Colonic mucosa (tissue), 4 donors: ENCODE data around the gene PKN2. TPM values are rescaled to one million over a fixed set of nuclear protein-coding genes. Genes with fewer than 3 reads are reported as not detected.

Experiments
- DNase-seq: peaks from one replicate; pipeline ENCODE4 v3.0.0-alpha.2; 2020
- H3K27ac ChIP-seq: fragments of 200-600 bp; one replicate; pipeline ENCODE4 v1.8.0; 2021
- H3K27me3 ChIP-seq: fragments of 200-600 bp; one replicate; pipeline ENCODE4 v1.8.0; 2021
- H3K36me3 ChIP-seq: fragments of 200-600 bp; one replicate; pipeline ENCODE4 v1.8.0; 2021
- H3K4me1 ChIP-seq: fragments of 200-600 bp; one replicate; pipeline ENCODE4 v1.8.0; 2021; ENCODE audit warnings: mild to moderate bottlenecking
- H3K4me3 ChIP-seq: fragments of 200-600 bp; one replicate; pipeline ENCODE4 v1.8.0; 2021
- H3K9ac ChIP-seq, 2 donors: one replicate each; pipeline ENCODE4 v1.7.0; 2013; ENCODE audit warnings: control low read depth in 2 of 2, low read depth in 2 of 2, low read length in 2 of 2
- H3K9me3 ChIP-seq: fragments of 200-600 bp; one replicate; pipeline ENCODE4 v1.8.0; 2021
- intact Hi-C: fragments of 100-400 bp; cut with DNase I; formaldehyde crosslinking; loops from one replicate; pipeline ENCODE4 v1.14.1; 2022
- total RNA-seq, 2 donors: library from RNA; stranded (reverse); fragmentation: NEBNext Ultra II Directional in 1 of 2; extraction: Animal tissue kit (Norgen Biotek cat#: 25700) in 1 of 2; gene quantifications; one replicate each; pipeline ENCODE4 v1.2.1, GENCODE V29; 2021
- TF ChIP-seq, protein P1 (sequence below): fragments of 200-600 bp; IDR thresholded peaks from one replicate; pipeline ENCODE4 v1.8.0; 2022; ENCODE audit warnings: antibody characterized with exemption, mild to moderate bottlenecking
- donor health status: healthy.
- donor health status: DM: no; HTN: no; CAD: no.
- donor health status: DM: no; HTN: no; CAD: no.

The PKN2 gene
- total RNA-seq, 2 donors from 2014 or later, result 41.1 to 60.5 TPM

DNA sequence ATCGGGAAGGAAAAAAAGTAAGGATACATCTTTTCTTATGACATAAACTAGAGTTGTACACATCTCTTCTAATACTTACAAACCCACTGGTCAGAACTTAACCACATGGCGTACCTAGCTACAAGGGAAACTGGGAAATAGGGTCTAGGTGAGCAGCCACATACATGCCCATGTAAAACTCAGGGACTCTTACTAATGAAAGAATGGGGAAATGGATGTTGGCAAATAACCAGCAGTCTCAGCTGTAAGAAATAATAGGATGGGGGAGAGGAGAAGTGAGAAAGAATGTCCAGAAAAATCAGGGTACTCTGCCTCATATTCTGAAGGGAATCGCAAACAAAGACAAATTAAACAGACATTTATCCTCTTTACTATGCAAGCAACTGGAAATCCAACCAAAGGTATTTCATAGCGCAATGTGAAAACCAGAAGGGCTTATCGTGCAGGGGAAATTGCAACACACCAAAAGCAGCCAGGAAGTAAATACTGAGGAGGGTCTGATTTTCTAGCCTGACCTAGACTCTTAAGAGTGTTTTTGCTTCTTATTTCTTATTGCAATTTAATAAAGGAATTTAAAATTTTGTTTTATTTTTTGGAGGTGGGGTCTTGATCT, 189.8 kb downstream of the PKN2 start:
- DNase-seq, result no peak
- intact Hi-C loops, result loop anchor here (10.0 kb wide), 2 partner anchors 69 to 219 kb away; no protein-coding TSS in a partner anchor
- H3K27me3 ChIP-seq, result no peaks in the 10 kb centered on the region
- H3K4me1 ChIP-seq, result no peaks in the 10 kb centered on the region
- TF ChIP-seq, protein P1, sequence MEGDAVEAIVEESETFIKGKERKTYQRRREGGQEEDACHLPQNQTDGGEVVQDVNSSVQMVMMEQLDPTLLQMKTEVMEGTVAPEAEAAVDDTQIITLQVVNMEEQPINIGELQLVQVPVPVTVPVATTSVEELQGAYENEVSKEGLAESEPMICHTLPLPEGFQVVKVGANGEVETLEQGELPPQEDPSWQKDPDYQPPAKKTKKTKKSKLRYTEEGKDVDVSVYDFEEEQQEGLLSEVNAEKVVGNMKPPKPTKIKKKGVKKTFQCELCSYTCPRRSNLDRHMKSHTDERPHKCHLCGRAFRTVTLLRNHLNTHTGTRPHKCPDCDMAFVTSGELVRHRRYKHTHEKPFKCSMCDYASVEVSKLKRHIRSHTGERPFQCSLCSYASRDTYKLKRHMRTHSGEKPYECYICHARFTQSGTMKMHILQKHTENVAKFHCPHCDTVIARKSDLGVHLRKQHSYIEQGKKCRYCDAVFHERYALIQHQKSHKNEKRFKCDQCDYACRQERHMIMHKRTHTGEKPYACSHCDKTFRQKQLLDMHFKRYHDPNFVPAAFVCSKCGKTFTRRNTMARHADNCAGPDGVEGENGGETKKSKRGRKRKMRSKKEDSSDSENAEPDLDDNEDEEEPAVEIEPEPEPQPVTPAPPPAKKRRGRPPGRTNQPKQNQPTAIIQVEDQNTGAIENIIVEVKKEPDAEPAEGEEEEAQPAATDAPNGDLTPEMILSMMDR, result no peak
- H3K9ac ChIP-seq, result no peak overlapping the region
- no peaks in the 10 kb centered on the region for H3K36me3 ChIP-seq
- no peak overlapping the region for H3K4me3 ChIP-seq
- no peak overlapping the region for H3K27ac ChIP-seq
- no peaks in the 10 kb centered on the region for H3K9me3 ChIP-seq

DNA sequence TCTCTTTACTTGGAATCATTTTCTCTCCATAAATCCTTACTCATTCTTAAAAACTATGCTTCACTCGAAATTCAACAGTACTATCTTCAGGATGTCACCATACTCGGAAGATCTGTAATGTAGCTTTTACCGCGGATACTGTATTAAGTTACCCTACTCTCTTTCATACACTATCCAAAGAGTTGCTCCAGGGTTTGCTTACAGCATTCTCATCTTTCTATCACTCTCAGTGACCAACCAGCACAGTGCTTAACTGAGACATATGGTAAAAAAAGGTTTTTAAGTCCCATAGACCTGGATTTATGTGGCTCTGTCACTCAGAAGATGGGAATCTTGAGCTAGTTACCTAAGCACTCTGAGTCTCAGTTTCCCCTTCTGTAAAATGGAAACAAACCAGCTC, 191.5 kb downstream of the PKN2 start:
- Histone ChIP-seq H3K9ac (no peak overlapping the region), H3K4me3 (no peak overlapping the region), H3K36me3 (no peaks in the 10 kb centered on the region), H3K27me3 (no peaks in the 10 kb centered on the region), H3K27ac (no peak overlapping the region), H3K9me3 (no peaks in the 10 kb centered on the region), H3K4me1 (no peaks in the 10 kb centered on the region)
- TF ChIP-seq, protein P1, result no peak
- intact Hi-C loops, result loop anchor here (10.0 kb wide), 2 partner anchors 71 to 221 kb away; no protein-coding TSS in a partner anchor
- DNase-seq, result no peak

DNA sequence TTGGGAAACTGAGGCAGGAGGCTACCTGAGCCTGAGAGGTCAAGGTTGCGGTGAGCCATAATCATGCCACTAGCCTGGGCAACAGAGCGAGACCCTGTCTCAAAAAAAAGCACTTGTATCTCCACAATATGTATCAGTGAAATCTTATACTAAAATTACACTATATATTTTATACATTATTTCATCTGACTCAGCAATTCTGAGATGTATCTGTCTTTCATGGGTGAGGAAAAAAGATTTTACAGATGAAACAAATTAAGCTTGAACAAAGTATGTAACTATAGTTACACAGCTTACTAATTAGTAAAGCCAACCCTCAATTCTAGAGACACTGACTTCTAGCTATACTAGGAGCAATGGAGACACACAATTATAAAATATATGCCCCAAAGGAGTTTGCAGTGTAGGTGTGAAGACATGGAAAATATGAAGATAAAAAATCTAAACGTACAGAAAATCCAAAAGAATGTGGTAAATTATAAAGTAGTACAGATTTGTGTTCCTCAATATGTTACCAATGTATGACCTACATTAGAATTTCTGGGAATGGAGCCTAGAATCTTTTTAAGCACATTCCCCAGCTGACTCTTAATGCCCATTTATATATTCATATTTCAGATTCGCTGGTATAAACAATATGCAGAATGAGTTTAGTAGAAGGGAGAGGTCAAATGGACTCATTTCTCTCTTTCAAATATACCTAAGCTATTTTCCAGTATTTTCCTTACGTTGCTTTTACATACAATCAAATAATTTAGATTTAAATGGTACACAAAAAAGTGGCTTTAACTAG, 192.7 kb downstream of the PKN2 start:
- Histone ChIP-seq H3K36me3 (no peaks in the 10 kb centered on the region), H3K4me3 (no peak overlapping the region), H3K27ac (no peak overlapping the region), H3K4me1 (no peaks in the 10 kb centered on the region), H3K27me3 (no peaks in the 10 kb centered on the region), H3K9ac (no peak overlapping the region), H3K9me3 (no peaks in the 10 kb centered on the region)
- intact Hi-C loops, result loop anchor here (10.0 kb wide), 2 partner anchors 72 to 222 kb away; no protein-coding TSS in a partner anchor
- DNase-seq, result no peak
- TF ChIP-seq, protein P1, result no peak

DNA sequence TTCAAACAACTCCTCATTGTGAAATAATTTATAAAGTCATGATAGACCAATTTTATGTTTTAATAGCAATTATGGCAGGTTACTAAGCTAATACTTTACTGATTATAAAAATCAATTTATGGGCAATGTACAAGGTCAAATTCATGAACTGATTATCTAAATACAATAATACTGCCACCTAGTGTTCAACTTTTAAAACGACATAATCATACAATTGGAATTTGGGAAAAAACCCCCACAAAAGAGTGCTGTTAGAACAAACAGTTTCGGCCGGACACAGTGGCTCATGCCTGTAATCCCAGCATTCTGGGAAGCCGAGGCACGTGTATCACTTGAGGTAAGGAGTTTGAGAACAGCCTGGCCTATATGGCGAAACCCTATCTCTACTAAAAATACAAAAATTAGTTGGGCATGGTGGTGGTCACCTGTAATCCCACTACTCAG, 193.3 kb downstream of the PKN2 start:
- Histone ChIP-seq H3K9ac (no peak overlapping the region), H3K27ac (no peak overlapping the region)
- intact Hi-C loops, result loop anchor here (10.0 kb wide), 2 partner anchors 73 to 223 kb away; no protein-coding TSS in a partner anchor

DNA sequence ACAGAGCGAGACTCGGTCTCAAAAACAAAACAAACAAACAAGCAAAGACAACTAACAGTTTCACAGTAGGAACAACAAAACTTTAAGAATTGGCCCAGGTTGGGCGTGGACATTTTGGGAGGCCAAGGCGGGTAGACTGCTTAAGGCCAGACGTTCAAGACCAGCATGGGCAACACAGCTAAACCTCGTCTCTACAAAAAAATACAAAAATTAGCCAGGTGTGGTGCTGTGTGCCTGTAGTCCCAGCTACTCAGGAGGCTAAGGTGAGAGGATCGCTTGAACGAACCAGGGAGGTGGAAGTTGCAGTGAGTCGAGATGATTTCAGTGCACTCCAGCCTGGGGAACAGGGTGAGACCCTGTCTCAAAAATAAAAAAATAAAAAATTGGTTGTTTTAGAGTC, 193.8 kb downstream of the PKN2 start:
- TF ChIP-seq, protein P1, result no peak
- intact Hi-C loops, result loop anchor here (10.0 kb wide), 2 partner anchors 73 to 223 kb away; no protein-coding TSS in a partner anchor
- H3K9me3 ChIP-seq, result no peaks in the 10 kb centered on the region
- H3K36me3 ChIP-seq, result no peaks in the 10 kb centered on the region
- H3K27ac ChIP-seq, result no peak overlapping the region
- H3K4me1 ChIP-seq, result no peaks in the 10 kb centered on the region
- H3K9ac ChIP-seq, result no peak overlapping the region
- no peak for DNase-seq
- H3K27me3 ChIP-seq, result no peaks in the 10 kb centered on the region
- no peak overlapping the region for H3K4me3 ChIP-seq

More for the DNA sequence above, 193.3 kb downstream of the PKN2 start:
- Histone ChIP-seq H3K9me3 (no peaks in the 10 kb centered on the region), H3K4me3 (no peak overlapping the region), H3K4me1 (no peaks in the 10 kb centered on the region), H3K27me3 (no peaks in the 10 kb centered on the region), H3K36me3 (no peaks in the 10 kb centered on the region)
- TF ChIP-seq, protein P1, result peak; percentile 56
- no peak for DNase-seq
